Activated naive CD4-positive, alpha-beta T cell treated with anti-CD3 and anti-CD28 coated beads, Interleukin-2, amount 50 U/mL, for 24 hours (primary cell): ENCODE measurements around the gene PCDH9.

ENCODE experiments used
- H3K27ac Mint-ChIP-seq: one replicate; pipeline ENCODE4 v1.8.0; 2021; ENCODE audit warnings: mild to moderate bottlenecking, mixed read lengths
- H3K27me3 Mint-ChIP-seq: one replicate; pipeline ENCODE4 v1.8.0; 2021; ENCODE audit warnings: mixed read lengths
- H3K36me3 Mint-ChIP-seq: one replicate; pipeline ENCODE4 v1.8.0; 2021; ENCODE audit warnings: mixed read lengths
- H3K4me1 Mint-ChIP-seq: one replicate; pipeline ENCODE4 v1.8.0; 2021; ENCODE audit warnings: mixed read lengths
- H3K4me3 Mint-ChIP-seq: one replicate; pipeline ENCODE4 v1.8.0; 2021; ENCODE audit warnings: mild to moderate bottlenecking, mixed read lengths
- H3K9me3 Mint-ChIP-seq: one replicate; pipeline ENCODE4 v1.8.0; 2021; ENCODE audit warnings: mixed read lengths

The PCDH9 gene

GRCh38 chr13:66341635-66342377, 888.3 kb downstream of the PCDH9 start:
- no peak overlapping the region for H3K4me3 Mint-ChIP-seq
- no peaks in the 10 kb centered on the region for H3K4me1 Mint-ChIP-seq
- H3K27me3 Mint-ChIP-seq = no peaks in the 10 kb centered on the region
- no peak overlapping the region for H3K27ac Mint-ChIP-seq
- H3K9me3 Mint-ChIP-seq = no peaks in the 10 kb centered on the region
- H3K36me3 Mint-ChIP-seq = no peaks in the 10 kb centered on the region

- Mint-ChIP-seq H3K36me3 (no peaks in the 10 kb centered on the region), H3K4me3 (no peak overlapping the region), H3K4me1 (no peaks in the 10 kb centered on the region), H3K27ac (no peak overlapping the region), H3K27me3 (no peaks in the 10 kb centered on the region), H3K9me3 (no peaks in the 10 kb centered on the region)
Observed at GRCh38 chr13:66339214-66339613, 890.9 kb downstream of the PCDH9 start.

- no peak overlapping the region for H3K27ac Mint-ChIP-seq
Observed at GRCh38 chr13:66338542-66338941, 891.6 kb downstream of the PCDH9 start.

DNA sequence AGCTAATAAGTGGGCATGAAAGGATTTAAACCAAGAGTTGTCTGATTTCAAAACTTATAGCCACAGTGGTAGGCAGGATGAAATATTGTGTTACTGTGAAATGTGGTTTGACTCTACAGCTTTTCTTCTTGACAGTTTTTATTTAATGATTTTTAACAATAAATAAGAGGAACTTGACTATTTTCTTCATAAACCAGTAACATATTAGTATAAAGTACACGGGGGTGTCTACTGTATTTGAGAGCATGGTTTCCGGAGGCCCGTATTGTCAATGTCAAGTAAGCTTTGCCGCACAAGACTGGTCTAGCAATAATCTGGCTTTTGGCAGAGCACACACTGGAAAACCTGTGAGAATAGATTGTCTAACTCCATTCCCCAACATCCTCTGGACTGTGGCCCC, 894.5 kb downstream of the PCDH9 start:
- H3K27ac Mint-ChIP-seq = no peak overlapping the region
- H3K4me3 Mint-ChIP-seq = no peak overlapping the region
- no peaks in the 10 kb centered on the region for H3K36me3 Mint-ChIP-seq
- H3K27me3 Mint-ChIP-seq = no peaks in the 10 kb centered on the region
- H3K4me1 Mint-ChIP-seq = no peaks in the 10 kb centered on the region
- H3K9me3 Mint-ChIP-seq = no peaks in the 10 kb centered on the region

More at GRCh38 chr13:66338542-66338941, 891.6 kb downstream of the PCDH9 start:
- no peaks in the 10 kb centered on the region for H3K9me3 Mint-ChIP-seq
- no peaks in the 10 kb centered on the region for H3K27me3 Mint-ChIP-seq
- no peaks in the 10 kb centered on the region for H3K36me3 Mint-ChIP-seq
- H3K4me3 Mint-ChIP-seq = no peak overlapping the region
- no peaks in the 10 kb centered on the region for H3K4me1 Mint-ChIP-seq

GRCh38 chr13:66329988-66330451, 900.1 kb downstream of the PCDH9 start:
- no peak overlapping the region for H3K4me3 Mint-ChIP-seq

DNA sequence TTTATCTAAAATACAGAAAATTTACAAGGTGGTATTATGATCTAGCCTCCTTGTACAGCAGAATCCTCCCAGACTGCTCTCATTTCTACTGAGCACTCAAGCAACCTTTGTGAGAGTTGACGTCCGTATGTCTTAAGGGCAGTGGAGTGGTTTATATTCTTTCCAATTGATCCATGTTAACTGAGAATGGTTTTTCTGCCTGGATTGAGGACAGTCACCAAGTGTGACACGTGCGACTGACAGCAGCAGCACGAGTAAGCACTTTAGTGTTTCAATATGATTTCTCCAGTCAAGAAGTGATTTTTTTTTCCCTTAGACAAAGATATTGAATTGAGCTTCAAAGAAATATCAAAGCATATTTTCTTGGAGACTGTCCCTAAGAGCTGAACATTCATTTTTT, 901.7 kb downstream of the PCDH9 start:
- Mint-ChIP-seq H3K27me3 (no peaks in the 10 kb centered on the region), H3K4me3 (no peak overlapping the region), H3K27ac (no peak overlapping the region), H3K9me3 (no peaks in the 10 kb centered on the region), H3K4me1 (no peaks in the 10 kb centered on the region), H3K36me3 (no peaks in the 10 kb centered on the region)

More at GRCh38 chr13:66329988-66330451, 900.1 kb downstream of the PCDH9 start:
- no peaks in the 10 kb centered on the region for H3K36me3 Mint-ChIP-seq
- H3K9me3 Mint-ChIP-seq = no peaks in the 10 kb centered on the region
- no peak overlapping the region for H3K27ac Mint-ChIP-seq
- H3K4me1 Mint-ChIP-seq = no peaks in the 10 kb centered on the region
- no peaks in the 10 kb centered on the region for H3K27me3 Mint-ChIP-seq

DNA sequence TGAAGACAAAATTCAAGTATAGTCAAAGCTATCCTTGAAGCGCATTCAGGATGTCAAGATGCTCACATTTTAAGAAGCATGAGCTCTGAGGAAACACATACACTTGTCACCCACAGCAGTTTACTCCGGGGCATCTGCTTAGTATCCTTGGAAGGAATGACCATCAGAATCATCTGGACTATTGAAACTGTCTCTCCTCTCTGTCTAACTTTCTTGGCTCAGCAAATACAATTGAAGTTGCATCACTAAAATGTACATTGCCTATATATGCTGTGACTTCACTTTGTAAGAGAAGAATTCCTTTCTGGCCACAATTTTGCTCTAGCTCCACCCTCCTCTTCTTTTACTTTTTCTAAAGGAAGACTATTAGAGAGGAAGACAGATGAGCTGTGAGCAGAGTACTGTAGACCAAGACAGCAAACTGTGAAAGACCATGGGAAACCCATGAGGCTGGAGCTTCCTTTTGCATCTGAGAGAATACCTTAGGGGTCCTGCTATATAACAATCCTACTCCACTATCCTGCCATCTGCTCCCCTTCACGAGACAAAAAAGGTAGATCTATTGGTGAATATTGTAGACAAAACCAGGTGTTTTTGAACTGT, 906.3 kb downstream of the PCDH9 start:
- H3K36me3 Mint-ChIP-seq = no peaks in the 10 kb centered on the region
- no peak overlapping the region for H3K4me3 Mint-ChIP-seq
- H3K27ac Mint-ChIP-seq = no peak overlapping the region
- H3K27me3 Mint-ChIP-seq = no peaks in the 10 kb centered on the region
- H3K4me1 Mint-ChIP-seq = no peaks in the 10 kb centered on the region
- H3K9me3 Mint-ChIP-seq = peaks cover 1% of the 10 kb centered on the region

GRCh38 chr13:66322936-66323335, 907.2 kb downstream of the PCDH9 start:
- Mint-ChIP-seq H3K27ac (peak overlapping the region; percentile 43), H3K9me3 (peaks cover 4% of the 10 kb centered on the region)

GRCh38 chr13:66322193-66322740, 907.9 kb downstream of the PCDH9 start:
- H3K27me3 Mint-ChIP-seq = no peaks in the 10 kb centered on the region
- H3K4me3 Mint-ChIP-seq = no peak overlapping the region
- H3K36me3 Mint-ChIP-seq = no peaks in the 10 kb centered on the region
- no peak overlapping the region for H3K27ac Mint-ChIP-seq
- H3K4me1 Mint-ChIP-seq = no peaks in the 10 kb centered on the region
- H3K9me3 Mint-ChIP-seq = peaks cover 4% of the 10 kb centered on the region

More at GRCh38 chr13:66322936-66323335, 907.2 kb downstream of the PCDH9 start:
- Mint-ChIP-seq H3K36me3 (no peaks in the 10 kb centered on the region), H3K4me1 (no peaks in the 10 kb centered on the region), H3K27me3 (no peaks in the 10 kb centered on the region), H3K4me3 (no peak overlapping the region)

DNA sequence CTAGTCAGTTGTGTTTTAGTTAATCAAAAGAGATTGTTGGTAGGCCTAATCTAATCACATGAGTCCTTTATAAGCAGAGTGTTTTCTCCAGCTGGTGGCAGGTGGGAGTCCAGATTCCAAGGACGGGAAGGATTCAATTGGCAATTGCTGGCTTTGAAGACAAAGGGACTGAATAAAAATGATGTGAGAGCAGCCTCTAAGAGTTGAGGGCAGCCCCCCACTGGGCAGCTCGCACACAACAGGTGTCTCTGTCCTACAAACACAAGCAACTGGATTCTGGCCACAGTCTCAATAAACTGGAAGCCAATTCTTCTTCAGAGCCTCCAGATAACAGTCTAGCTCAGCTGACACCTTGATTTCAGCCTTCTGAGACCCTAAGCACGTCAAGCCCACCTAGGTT, 915.2 kb downstream of the PCDH9 start:
- H3K36me3 Mint-ChIP-seq = no peaks in the 10 kb centered on the region
- no peaks in the 10 kb centered on the region for H3K4me1 Mint-ChIP-seq
- H3K4me3 Mint-ChIP-seq = no peak overlapping the region
- H3K27ac Mint-ChIP-seq = no peak overlapping the region
- H3K9me3 Mint-ChIP-seq = peaks cover 8% of the 10 kb centered on the region
- H3K27me3 Mint-ChIP-seq = no peaks in the 10 kb centered on the region

DNA sequence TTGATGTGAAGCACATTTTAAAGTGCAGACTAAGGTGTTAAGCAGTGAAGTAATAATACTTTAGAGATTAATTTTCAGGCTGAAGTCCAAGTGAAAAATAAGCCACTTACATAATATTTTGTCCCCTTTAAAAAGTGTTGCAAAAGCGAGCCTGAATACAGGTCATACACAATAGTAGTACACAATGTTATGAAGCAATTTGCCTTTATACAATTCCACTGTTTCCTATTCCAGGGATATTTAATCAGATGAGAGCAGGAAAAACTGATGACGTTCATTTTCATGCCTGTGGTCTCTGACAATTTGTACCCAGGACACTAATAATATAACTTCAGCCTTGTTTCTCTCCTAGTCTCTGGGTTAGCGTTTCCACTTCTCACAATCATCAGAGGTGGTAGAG, 916.7 kb downstream of the PCDH9 start:
- Mint-ChIP-seq H3K27me3 (no peaks in the 10 kb centered on the region), H3K4me1 (no peaks in the 10 kb centered on the region), H3K9me3 (peaks cover 5% of the 10 kb centered on the region), H3K27ac (no peak overlapping the region), H3K36me3 (no peaks in the 10 kb centered on the region), H3K4me3 (no peak overlapping the region)

DNA sequence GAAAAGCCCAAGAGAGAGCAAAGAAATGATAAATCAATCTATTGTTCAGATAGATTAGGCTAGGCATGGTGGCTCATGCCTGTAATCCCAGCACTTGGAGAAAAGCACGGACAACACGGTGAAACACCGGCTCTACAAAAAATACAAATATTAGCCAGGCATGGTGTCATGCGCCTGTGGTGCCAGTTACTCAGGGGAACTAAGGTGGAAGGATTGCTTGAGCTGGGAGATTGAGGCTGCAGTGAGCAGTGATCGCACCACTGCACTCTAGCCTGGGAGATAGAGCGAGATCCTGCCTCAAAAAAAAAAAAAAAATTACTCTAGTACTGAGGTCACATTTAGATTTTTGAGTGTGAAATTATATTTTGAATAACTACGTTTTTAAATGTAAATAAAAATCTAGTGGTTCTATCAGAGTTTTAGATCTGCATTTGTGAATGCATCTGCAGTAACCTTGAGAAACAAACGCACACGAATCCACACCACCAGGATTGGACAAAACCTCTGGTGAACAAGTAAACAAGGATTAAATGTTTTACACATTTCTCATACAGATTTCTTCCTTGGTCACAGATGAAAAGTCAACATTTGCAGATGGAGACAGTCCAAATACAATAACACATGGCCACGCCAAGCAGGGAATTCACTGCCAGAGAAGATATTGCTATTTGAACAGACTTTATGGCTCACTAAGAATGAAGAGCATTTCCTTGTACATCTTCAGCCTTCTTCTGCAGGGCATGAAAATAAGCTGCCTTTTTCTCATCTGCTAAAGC, 917.6 kb downstream of the PCDH9 start:
- Mint-ChIP-seq H3K36me3 (no peaks in the 10 kb centered on the region), H3K9me3 (peaks cover 5% of the 10 kb centered on the region), H3K4me1 (no peaks in the 10 kb centered on the region), H3K27me3 (no peaks in the 10 kb centered on the region), H3K27ac (no peak overlapping the region), H3K4me3 (no peak overlapping the region)

DNA sequence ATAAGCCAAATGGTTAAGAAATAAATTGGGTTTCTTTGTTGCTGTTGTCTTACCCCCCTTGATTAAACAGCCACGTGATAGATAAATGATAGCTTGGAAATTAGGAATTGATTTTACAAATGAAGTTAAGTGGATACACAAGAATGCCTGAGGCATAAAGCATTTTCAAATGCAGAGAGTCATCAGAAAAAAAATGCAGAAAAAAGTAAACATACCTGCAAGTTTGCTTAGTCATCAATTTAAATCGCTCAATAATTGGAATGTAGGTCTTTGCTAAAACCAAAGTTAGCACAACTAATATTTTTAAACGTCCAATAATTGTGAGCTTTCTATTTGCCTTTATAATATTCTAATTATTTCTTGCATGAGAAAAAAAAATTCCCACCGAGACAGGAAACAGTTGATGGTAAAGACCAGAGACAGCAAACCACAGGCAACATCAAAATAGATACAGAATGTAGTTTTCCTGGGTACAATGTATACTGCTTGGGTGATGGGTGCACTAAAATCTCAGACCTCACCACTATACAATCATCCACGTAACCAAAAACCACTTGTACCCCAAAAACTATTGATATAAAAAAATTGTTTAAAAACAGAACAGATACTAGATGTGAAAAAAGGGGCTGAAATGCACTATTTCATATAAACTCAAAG, 924.0 kb downstream of the PCDH9 start:
- no peaks in the 10 kb centered on the region for H3K36me3 Mint-ChIP-seq
- no peaks in the 10 kb centered on the region for H3K4me1 Mint-ChIP-seq
- H3K4me3 Mint-ChIP-seq = no peak overlapping the region
- H3K27ac Mint-ChIP-seq = no peak overlapping the region
- no peaks in the 10 kb centered on the region for H3K9me3 Mint-ChIP-seq
- H3K27me3 Mint-ChIP-seq = no peaks in the 10 kb centered on the region

GRCh38 chr13:66301482-66301881, 928.7 kb downstream of the PCDH9 start:
- Mint-ChIP-seq H3K4me3 (no peak overlapping the region), H3K4me1 (no peaks in the 10 kb centered on the region), H3K27ac (no peak overlapping the region), H3K27me3 (no peaks in the 10 kb centered on the region), H3K36me3 (no peaks in the 10 kb centered on the region), H3K9me3 (no peaks in the 10 kb centered on the region)

GRCh38 chr13:66301006-66301405, 929.1 kb downstream of the PCDH9 start:
- Mint-ChIP-seq H3K4me1 (no peaks in the 10 kb centered on the region), H3K27ac (no peak overlapping the region), H3K9me3 (no peaks in the 10 kb centered on the region), H3K4me3 (no peak overlapping the region), H3K27me3 (no peaks in the 10 kb centered on the region), H3K36me3 (no peaks in the 10 kb centered on the region)
